Transverse colon (tissue), 3 donors: ENCODE data around the gene HECW1.

Source experiments
- EP300 ChIP-seq: sonication (generic); formaldehyde crosslinking; IDR thresholded peaks from one replicate; pipeline ENCODE4 v1.6.1; 2017; ENCODE audit warnings: antibody characterized with exemption, low read depth
- TF ChIP-seq, protein P1 (sequence below), 5 experiments: fragments of 200-600 bp in 3 of 5; fragments of 450-650 bp in 2 of 5; sonication (generic) in 3 of 5; IDR thresholded peaks; 1 replicate in 2 of 5; 2 replicates in 3 of 5; pipeline ENCODE4 v1.5.1; 2016 to 2017; ENCODE audit warnings: antibody characterized with exemption in 5 of 5, inconsistent platforms in 3 of 5, mild to moderate bottlenecking in 2 of 5, moderate library complexity in 1 of 5

- TF ChIP-seq, protein P1, sequence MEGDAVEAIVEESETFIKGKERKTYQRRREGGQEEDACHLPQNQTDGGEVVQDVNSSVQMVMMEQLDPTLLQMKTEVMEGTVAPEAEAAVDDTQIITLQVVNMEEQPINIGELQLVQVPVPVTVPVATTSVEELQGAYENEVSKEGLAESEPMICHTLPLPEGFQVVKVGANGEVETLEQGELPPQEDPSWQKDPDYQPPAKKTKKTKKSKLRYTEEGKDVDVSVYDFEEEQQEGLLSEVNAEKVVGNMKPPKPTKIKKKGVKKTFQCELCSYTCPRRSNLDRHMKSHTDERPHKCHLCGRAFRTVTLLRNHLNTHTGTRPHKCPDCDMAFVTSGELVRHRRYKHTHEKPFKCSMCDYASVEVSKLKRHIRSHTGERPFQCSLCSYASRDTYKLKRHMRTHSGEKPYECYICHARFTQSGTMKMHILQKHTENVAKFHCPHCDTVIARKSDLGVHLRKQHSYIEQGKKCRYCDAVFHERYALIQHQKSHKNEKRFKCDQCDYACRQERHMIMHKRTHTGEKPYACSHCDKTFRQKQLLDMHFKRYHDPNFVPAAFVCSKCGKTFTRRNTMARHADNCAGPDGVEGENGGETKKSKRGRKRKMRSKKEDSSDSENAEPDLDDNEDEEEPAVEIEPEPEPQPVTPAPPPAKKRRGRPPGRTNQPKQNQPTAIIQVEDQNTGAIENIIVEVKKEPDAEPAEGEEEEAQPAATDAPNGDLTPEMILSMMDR (IDR thresholded peaks at IDR 0.05): no peak
- TF ChIP-seq EP300: no peak
Observed at GRCh38 chr7:43274752-43275151, 162.3 kb downstream of the HECW1 start.
